B cell (primary cell): ENCODE results near the gene SLC15A4. TPM values are rescaled to one million over a fixed set of nuclear protein-coding genes. Genes with fewer than 3 reads are reported as not detected.

Experiments used
- ATAC-seq: fragments of 200-7000 bp; cut with Tn5 transposase; one replicate; pipeline ENCODE4 v1.10.0; 2021; ENCODE audit warnings: low read depth, mild to moderate bottlenecking, moderate number of reproducible peaks, moderate library complexity
- CTCF ChIA-PET: fragments of 350-600 bp; sonication (Branson Sonifier 250); formaldehyde crosslinking; loops from one replicate; lab custom pipeline; 2021; ENCODE audit warnings: antibody characterized with exemption, inconsistent platforms; lab: Charles Lee
- POLR2A ChIA-PET: fragments of 350-600 bp; sonication (Branson Sonifier 250); formaldehyde crosslinking; loops from one replicate; lab custom pipeline; 2021; ENCODE audit warnings: antibody characterized with exemption; lab: Charles Lee
- DNase-seq: peaks from one replicate; pipeline ENCODE4 v3.0.0; 2013
- H2AFZ ChIP-seq: 2 replicates; pipeline ENCODE4 v1.6.1; 2012; ENCODE audit warnings: mild to moderate bottlenecking, low read depth, low read length; ENCODE audit not compliant: insufficient read depth, poor library complexity, severe bottlenecking
- H3K27ac ChIP-seq, 2 donors: 1 replicate in 1 of 2; 2 replicates in 1 of 2; pipeline ENCODE4 v1.5.1; 2012 to 2013; ENCODE audit warnings: low read length in 2 of 2, mild to moderate bottlenecking in 2 of 2, moderate library complexity in 1 of 2
- H3K27me3 ChIP-seq, 4 experiments: fragments of 200-600 bp in 1 of 4; sonication (generic) in 1 of 4; replicated peaks in 1 of 4; 1 replicate in 2 of 4; 2 replicates in 2 of 4; pipeline versions ENCODE4 v1.6.1 to v1.7.0; 2013 to 2016; ENCODE audit warnings: low read length in 3 of 4, mild to moderate bottlenecking in 2 of 4, mixed read lengths in 1 of 4, moderate library complexity in 1 of 4; ENCODE audit not compliant: insufficient read depth in 4 of 4, control insufficient read depth in 3 of 4; ENCODE audit errors: control extremely low read depth in 1 of 4
- H3K36me3 ChIP-seq, 2 experiments: replicated peaks in 1 of 2; 1 replicate in 1 of 2; 2 replicates in 1 of 2; pipeline versions ENCODE4 v1.6.1 to v1.7.1; 2013; ENCODE audit warnings: low read length in 1 of 2; ENCODE audit not compliant: insufficient read depth in 2 of 2, control insufficient read depth in 1 of 2; ENCODE audit errors: control extremely low read depth in 1 of 2, extremely low read depth in 1 of 2
- H3K4me1 ChIP-seq, 2 donors: fragments of 200-600 bp in 1 of 2; sonication (generic) in 1 of 2; 1 replicate in 1 of 2; 2 replicates in 1 of 2; pipeline versions ENCODE4 v1.5.1 to v1.6.1; 2013 to 2017; ENCODE audit warnings: low read length in 2 of 2; ENCODE audit not compliant: control insufficient read depth in 2 of 2, insufficient read depth in 2 of 2
- H3K4me2 ChIP-seq: replicated peaks from 2 replicates; pipeline ENCODE3; 2012; ENCODE audit warnings: mild to moderate bottlenecking, low read depth, low read length; ENCODE audit not compliant: poor library complexity, severe bottlenecking
- H3K4me3 ChIP-seq, 5 experiments: fragments of 200-600 bp in 1 of 5; sonication (generic) in 1 of 5; 1 replicate in 3 of 5; 2 replicates in 2 of 5; pipeline versions ENCODE4 v1.5.1 to v1.7.0; 2011 to 2016; ENCODE audit warnings: low read length in 4 of 5, mild to moderate bottlenecking in 4 of 5, low read depth in 2 of 5, control low read depth in 1 of 5, moderate library complexity in 1 of 5; ENCODE audit not compliant: insufficient read depth in 1 of 5; ENCODE audit errors: control extremely low read depth in 1 of 5, extremely low read depth in 1 of 5
- H3K79me2 ChIP-seq: fragments of 200-600 bp; sonication (generic); one replicate; pipeline ENCODE4 v1.6.0; 2016; ENCODE audit warnings: low read length; ENCODE audit not compliant: control insufficient read depth, insufficient read depth
- H3K9ac ChIP-seq: fragments of 200-600 bp; sonication (generic); 2 replicates; pipeline ENCODE4 v1.6.1; 2017; ENCODE audit warnings: mild to moderate bottlenecking, low read length, moderate library complexity
- H3K9me3 ChIP-seq, 3 donors: one replicate each; pipeline versions ENCODE4 v1.6.1 to v1.7.1; 2013; ENCODE audit warnings: low read length in 2 of 3; ENCODE audit not compliant: control insufficient read depth in 2 of 3, insufficient read depth in 1 of 3; ENCODE audit errors: control extremely low read depth in 1 of 3
- H4K20me1 ChIP-seq: 2 replicates; pipeline ENCODE4 v1.6.0; 2012; ENCODE audit warnings: mild to moderate bottlenecking, low read length; ENCODE audit not compliant: insufficient read depth, control insufficient read depth, poor library complexity, severe bottlenecking
- H3K27ac Mint-ChIP-seq: one replicate; pipeline ENCODE4 v1.8.0; 2021; ENCODE audit warnings: mixed read lengths
- H3K27me3 Mint-ChIP-seq: one replicate; pipeline ENCODE4 v1.8.0; 2021; ENCODE audit warnings: mixed read lengths
- H3K4me1 Mint-ChIP-seq: one replicate; pipeline ENCODE4 v1.8.0; 2021; ENCODE audit warnings: mixed read lengths
- H3K4me3 Mint-ChIP-seq: one replicate; pipeline ENCODE4 v1.8.0; 2021; ENCODE audit warnings: mixed read lengths
- H3K9me3 Mint-ChIP-seq: one replicate; pipeline ENCODE4 v1.8.0; 2022; ENCODE audit warnings: mixed read lengths; ENCODE audit not compliant: insufficient read depth
- EZH2 ChIP-seq: IDR thresholded peaks from 2 replicates; pipeline ENCODE4 v1.6.1; 2012; ENCODE audit warnings: borderline replicate concordance, low read depth, mild to moderate bottlenecking, moderate library complexity, low read length; ENCODE audit not compliant: insufficient read depth, poor library complexity, severe bottlenecking
- WGBS: methylation state at CpG from one replicate; pipeline ENCODE4 v1.1.5; 2013; ENCODE audit warnings: missing lambda C conversion rate; ENCODE audit not compliant: insufficient coverage; 5-methylcytosine and 5-hydroxymethylcytosine counted together
- intact Hi-C: fragments of 100-400 bp; cut with micrococcal nuclease; formaldehyde crosslinking; loops from one replicate; pipeline ENCODE4 v1.10.0; 2022
- polyA plus RNA-seq: library from polyadenylated mRNA; depleted of rRNA; stranded (reverse); fragments of >200 nt; gene quantifications from 2 replicates; pipeline ENCODE4 v1.2.3, GENCODE V29; 2012
- total RNA-seq, 2 donors: library from RNA; stranded (reverse); fragments of 120-200 nt in 1 of 2; gene quantifications; 1 replicate in 1 of 2; 2 replicates in 1 of 2; pipeline versions ENCODE4 v1.2.3 to v1.2.4, GENCODE V29; 2013 to 2022
- TF ChIP-seq, protein P1 (sequence below): fragments of 200-600 bp; IDR thresholded peaks from one replicate; pipeline ENCODE4 v1.8.0; 2022; ENCODE audit warnings: antibody characterized with exemption, mild to moderate bottlenecking

SLC15A4 gene
- total and polyA plus RNA-seq, 2 donors (not counting 1 experiment from before 2014, with no cell fraction given), result 48.9 to 67.2 TPM

DNA sequence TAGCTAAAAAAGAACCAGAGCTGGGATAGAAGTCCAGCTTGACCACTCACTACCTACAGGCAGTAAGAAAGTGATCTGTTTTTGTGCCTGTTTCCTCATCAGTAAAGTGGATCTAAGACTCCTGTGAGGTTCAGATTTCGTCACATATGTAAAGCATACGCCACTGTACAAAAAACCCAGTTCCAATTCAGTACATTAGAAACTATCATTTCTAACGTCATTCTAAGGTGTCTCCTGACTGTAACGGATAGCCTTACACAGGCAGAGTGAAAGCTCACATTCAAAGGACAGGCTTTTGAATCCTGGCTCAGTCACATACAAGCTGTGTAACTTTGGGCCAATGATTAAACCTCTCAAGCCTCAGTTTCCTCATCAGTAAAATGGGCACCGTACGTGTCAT lies 3.5 kb downstream of the SLC15A4 start:
- Histone ChIP-seq H3K4me2 (peak overlapping the region; percentile 99), H3K4me1 (peaks cover 69 to 89% of the 10 kb centered on the region in 2 donors), H4K20me1 (peaks cover 42% of the 10 kb centered on the region), H3K36me3 (peaks cover 0 to 16% of the 10 kb centered on the region in 2 experiments), H3K9ac (peak overlapping the region; percentile 45), H3K9me3 (peaks cover 0 to 6% (median 0%) of the 10 kb centered on the region in 3 donors), H3K27ac (peak overlapping the region; percentile 68 to 90), H3K27me3 (no peaks in the 10 kb centered on the region), H2AFZ (no peak overlapping the region), H3K79me2 (peaks cover 88% of the 10 kb centered on the region), H3K4me3 (peak overlapping the region in 1 of 5 experiments; percentile 13)
- 69% methylated on average over 6 of the region's 6 CpGs for whole genome bisulfite sequencing
- ChIA-PET POLR2A (interaction anchor here (1.8 to 4.3 kb wide), 2 partner anchors 9 to 23 kb away, joined by 11 to 47 read pairs; no protein-coding TSS in a partner anchor), CTCF (interaction anchor here (0.9 to 6.1 kb wide), 6 partner anchors 10 to 38 kb away, joined by 3 to 65 read pairs (median 15); no protein-coding TSS in a partner anchor)
- Mint-ChIP-seq H3K27ac (peak overlapping the region; percentile 90), H3K4me1 (peaks cover 70% of the 10 kb centered on the region), H3K4me3 (peak overlapping the region; percentile 72), H3K27me3 (no peaks in the 10 kb centered on the region), H3K9me3 (no peaks in the 10 kb centered on the region)
- ATAC-seq (no peak), DNase-seq (peak; percentile 46)
- TF ChIP-seq, protein P1, sequence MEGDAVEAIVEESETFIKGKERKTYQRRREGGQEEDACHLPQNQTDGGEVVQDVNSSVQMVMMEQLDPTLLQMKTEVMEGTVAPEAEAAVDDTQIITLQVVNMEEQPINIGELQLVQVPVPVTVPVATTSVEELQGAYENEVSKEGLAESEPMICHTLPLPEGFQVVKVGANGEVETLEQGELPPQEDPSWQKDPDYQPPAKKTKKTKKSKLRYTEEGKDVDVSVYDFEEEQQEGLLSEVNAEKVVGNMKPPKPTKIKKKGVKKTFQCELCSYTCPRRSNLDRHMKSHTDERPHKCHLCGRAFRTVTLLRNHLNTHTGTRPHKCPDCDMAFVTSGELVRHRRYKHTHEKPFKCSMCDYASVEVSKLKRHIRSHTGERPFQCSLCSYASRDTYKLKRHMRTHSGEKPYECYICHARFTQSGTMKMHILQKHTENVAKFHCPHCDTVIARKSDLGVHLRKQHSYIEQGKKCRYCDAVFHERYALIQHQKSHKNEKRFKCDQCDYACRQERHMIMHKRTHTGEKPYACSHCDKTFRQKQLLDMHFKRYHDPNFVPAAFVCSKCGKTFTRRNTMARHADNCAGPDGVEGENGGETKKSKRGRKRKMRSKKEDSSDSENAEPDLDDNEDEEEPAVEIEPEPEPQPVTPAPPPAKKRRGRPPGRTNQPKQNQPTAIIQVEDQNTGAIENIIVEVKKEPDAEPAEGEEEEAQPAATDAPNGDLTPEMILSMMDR, result no peak
- TF ChIP-seq EZH2, result no peak
- intact Hi-C loops, result loop anchor here (1.0 to 10.0 kb wide), 2 partner anchors 10 to 95 kb away; no protein-coding TSS in a partner anchor
